NT2/D1 (cell line): ENCODE measurements around the gene NPBWR2.
A peak's percentile ranks its signal among the peaks of the same experiment; 100 is the strongest.

Source experiments
- DNase-seq: peaks from one replicate; pipeline ENCODE4 v3.0.0-alpha.2; 2011; ENCODE audit warnings: low read depth, low spot score
- H3K27me3 ChIP-seq: 2 replicates; pipeline ENCODE4 v1.6.0; 2011; ENCODE audit warnings: mild to moderate bottlenecking; ENCODE audit not compliant: insufficient read length, insufficient read depth
- H3K36me3 ChIP-seq: 2 replicates; pipeline ENCODE4 v1.6.1; 2011; ENCODE audit warnings: mild to moderate bottlenecking, low read length, mixed read lengths; ENCODE audit not compliant: insufficient read depth, insufficient read length
- H3K4me1 ChIP-seq: 2 replicates; pipeline ENCODE4 v1.5.1; 2011; ENCODE audit not compliant: insufficient read depth, insufficient read length
- H3K4me3 ChIP-seq: 2 replicates; pipeline ENCODE4 v1.5.1; 2011; ENCODE audit warnings: low read depth; ENCODE audit not compliant: insufficient read length
- H3K9ac ChIP-seq: 2 replicates; pipeline ENCODE4 v1.6.0; 2011; ENCODE audit warnings: low read depth; ENCODE audit not compliant: insufficient read length
- H3K9me3 ChIP-seq: 2 replicates; pipeline ENCODE4 v1.5.1; 2011; ENCODE audit warnings: mild to moderate bottlenecking, low read length; ENCODE audit not compliant: insufficient read depth
- SUZ12 ChIP-seq: IDR thresholded peaks from 2 replicates; pipeline ENCODE4 v1.6.1; 2011; ENCODE audit not compliant: insufficient read length, insufficient read depth; ENCODE audit errors: extremely low read depth
- YY1 ChIP-seq: IDR thresholded peaks from 2 replicates; pipeline ENCODE4 v1.6.1; 2011; ENCODE audit not compliant: insufficient read length, insufficient read depth
- ZNF274 ChIP-seq: IDR thresholded peaks from 2 replicates; pipeline ENCODE4 v1.6.1; 2011; ENCODE audit warnings: mild to moderate bottlenecking, low read depth, low read length

The NPBWR2 gene

DNA sequence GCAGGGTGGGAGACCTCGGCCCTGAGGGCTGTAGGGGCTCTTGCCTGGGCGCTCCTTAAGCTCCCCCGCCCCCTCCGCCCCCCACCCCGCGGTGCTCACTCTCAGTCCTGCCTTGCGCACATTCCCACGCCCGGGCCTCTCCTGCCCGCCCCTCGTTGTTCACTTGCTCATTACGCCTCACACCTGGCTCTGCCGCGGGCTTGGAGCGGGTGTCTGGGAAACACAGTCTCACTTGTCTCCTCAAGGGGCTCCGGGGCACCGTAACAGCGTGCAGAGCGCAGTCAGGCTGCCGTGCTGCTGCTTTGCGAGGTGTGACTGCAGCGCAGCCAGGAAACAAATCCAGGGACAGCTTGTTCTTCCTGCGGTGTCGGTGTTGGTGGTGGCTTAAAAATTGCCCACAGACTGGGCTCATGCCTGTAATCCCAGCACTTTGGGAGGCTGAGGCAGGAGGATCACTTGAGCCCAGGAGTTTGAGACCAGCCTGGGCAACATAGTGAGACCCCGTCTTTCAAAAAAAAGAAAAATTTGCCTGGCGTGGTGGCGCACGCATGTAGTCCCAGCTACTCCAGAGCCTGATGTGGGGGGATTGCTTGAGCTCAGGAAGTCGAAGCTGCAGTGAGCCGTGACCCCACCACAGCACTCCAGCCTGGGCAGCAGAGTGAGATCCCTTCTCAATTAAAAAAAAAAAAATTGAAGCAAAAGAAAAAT is 4.6 kb downstream of the NPBWR2 start:
- peak overlapping the region; percentile 89 for H3K9ac ChIP-seq
- no peaks in the 10 kb centered on the region for H3K9me3 ChIP-seq
- peaks cover 24% of the 10 kb centered on the region for H3K27me3 ChIP-seq
- H3K36me3 ChIP-seq, result no peaks in the 10 kb centered on the region
- no peak for TF ChIP-seq ZNF274
- TF ChIP-seq SUZ12, result no peak
- no peak for TF ChIP-seq YY1
- H3K4me1 ChIP-seq, result peaks cover 31% of the 10 kb centered on the region
- no peak for DNase-seq
- H3K4me3 ChIP-seq, result peak overlapping the region; percentile 53

GRCh38 chr20:64101731-64102621 is 5.4 kb downstream of the NPBWR2 start:
- Histone ChIP-seq H3K4me3 (peak overlapping the region; percentile 53), H3K4me1 (peaks cover 23% of the 10 kb centered on the region), H3K27me3 (peaks cover 24% of the 10 kb centered on the region), H3K9ac (peak overlapping the region; percentile 89), H3K36me3 (no peaks in the 10 kb centered on the region), H3K9me3 (no peaks in the 10 kb centered on the region)
- peak; percentile 52 for DNase-seq
- TF ChIP-seq ZNF274 (no peak), YY1 (no peak), SUZ12 (no peak)

GRCh38 chr20:64100946-64101688 is 6.2 kb downstream of the NPBWR2 start:
- H3K27me3 ChIP-seq, result peaks cover 24% of the 10 kb centered on the region

DNA sequence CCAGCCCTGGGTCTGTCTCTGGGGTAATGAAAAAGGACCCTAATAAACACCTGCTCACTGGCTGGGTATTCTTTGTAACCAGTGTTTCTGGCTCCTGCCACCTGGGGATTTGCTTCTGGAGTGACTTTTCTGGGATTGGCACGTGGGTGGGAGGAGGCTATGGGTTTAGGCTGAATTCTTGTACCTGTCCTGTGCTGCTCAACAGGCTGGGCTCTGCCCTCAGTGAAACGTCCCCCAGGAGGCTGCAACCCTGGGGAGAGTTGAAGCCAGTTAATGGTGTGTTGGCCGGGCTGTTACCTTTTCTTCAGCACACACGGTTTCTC is 6.8 kb downstream of the NPBWR2 start:
- DNase-seq, result no peak
- Histone ChIP-seq H3K36me3 (no peaks in the 10 kb centered on the region), H3K4me1 (peaks cover 22% of the 10 kb centered on the region), H3K4me3 (no peak overlapping the region), H3K9me3 (no peaks in the 10 kb centered on the region), H3K27me3 (peaks cover 24% of the 10 kb centered on the region), H3K9ac (no peak overlapping the region)
- no peak for TF ChIP-seq YY1
- TF ChIP-seq SUZ12, result no peak
- TF ChIP-seq ZNF274, result no peak

More at GRCh38 chr20:64100946-64101688, 6.2 kb downstream of the NPBWR2 start:
- DNase-seq, result no peak
- no peak for TF ChIP-seq YY1
- no peak for TF ChIP-seq SUZ12
- TF ChIP-seq ZNF274, result no peak
- H3K9me3 ChIP-seq, result no peaks in the 10 kb centered on the region
- peak overlapping the region; percentile 89 for H3K9ac ChIP-seq
- no peaks in the 10 kb centered on the region for H3K36me3 ChIP-seq
- H3K4me1 ChIP-seq, result peaks cover 22% of the 10 kb centered on the region
- no peak overlapping the region for H3K4me3 ChIP-seq

DNA sequence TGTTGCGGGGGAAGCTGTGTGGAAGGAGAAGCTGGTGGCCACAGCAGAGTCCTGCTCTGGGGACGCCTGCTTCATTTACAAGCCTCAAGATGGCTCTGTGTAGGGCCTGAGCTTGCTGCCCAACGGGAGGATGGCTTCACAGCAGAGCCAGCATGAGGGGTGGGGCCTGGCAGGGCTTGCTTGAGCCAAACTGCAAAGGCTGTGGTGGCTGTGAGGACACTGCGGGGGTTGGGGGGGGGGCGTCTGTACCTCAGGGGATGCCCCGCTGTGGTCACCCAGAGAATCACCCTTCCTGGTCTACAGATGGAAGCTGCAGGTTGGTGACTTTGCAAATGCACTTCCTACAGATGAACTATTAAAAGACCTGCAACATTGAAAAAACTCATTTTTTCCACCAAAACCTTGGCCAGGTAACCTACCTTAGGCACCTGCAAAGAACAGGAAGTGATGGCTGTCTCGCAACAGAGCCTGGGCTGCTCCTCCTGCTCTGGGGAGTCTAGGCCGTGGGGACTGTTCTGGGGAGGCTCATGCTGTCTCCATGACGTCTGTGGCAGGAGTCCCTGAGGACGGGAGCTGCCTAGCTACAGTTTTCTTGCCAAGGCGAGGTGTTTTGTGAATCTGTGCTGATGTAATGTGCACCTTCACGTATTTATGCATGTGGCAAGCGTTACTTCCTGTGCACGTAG is 7.3 kb downstream of the NPBWR2 start:
- Histone ChIP-seq H3K36me3 (no peaks in the 10 kb centered on the region), H3K9ac (no peak overlapping the region), H3K27me3 (peaks cover 24% of the 10 kb centered on the region), H3K9me3 (no peaks in the 10 kb centered on the region), H3K4me3 (no peak overlapping the region), H3K4me1 (peaks cover 20% of the 10 kb centered on the region)
- DNase-seq, result no peak
- TF ChIP-seq ZNF274 (no peak), SUZ12 (no peak), YY1 (no peak)

- Histone ChIP-seq H3K9ac (peak overlapping the region; percentile 10), H3K4me3 (no peak overlapping the region), H3K9me3 (no peaks in the 10 kb centered on the region), H3K36me3 (no peaks in the 10 kb centered on the region), H3K4me1 (peaks cover 17% of the 10 kb centered on the region), H3K27me3 (peaks cover 24% of the 10 kb centered on the region)
- DNase-seq, result no peak
- TF ChIP-seq YY1 (no peak), SUZ12 (no peak), ZNF274 (no peak)
These were observed 8.1 kb downstream of the NPBWR2 start for GRCh38 chr20:64099086-64099786.
